ENCODE results near the gene ORM2. TPM values are rescaled to one million over a fixed set of nuclear protein-coding genes. Genes with fewer than 3 reads are reported as not detected.

ORM2 gene
- total and polyA plus RNA-seq, 9 of the 15 experiments (the other 6 are each of a cell fraction or from before 2014, with no cell fraction given): 0.98 TPM; not detected in 8

DNA sequence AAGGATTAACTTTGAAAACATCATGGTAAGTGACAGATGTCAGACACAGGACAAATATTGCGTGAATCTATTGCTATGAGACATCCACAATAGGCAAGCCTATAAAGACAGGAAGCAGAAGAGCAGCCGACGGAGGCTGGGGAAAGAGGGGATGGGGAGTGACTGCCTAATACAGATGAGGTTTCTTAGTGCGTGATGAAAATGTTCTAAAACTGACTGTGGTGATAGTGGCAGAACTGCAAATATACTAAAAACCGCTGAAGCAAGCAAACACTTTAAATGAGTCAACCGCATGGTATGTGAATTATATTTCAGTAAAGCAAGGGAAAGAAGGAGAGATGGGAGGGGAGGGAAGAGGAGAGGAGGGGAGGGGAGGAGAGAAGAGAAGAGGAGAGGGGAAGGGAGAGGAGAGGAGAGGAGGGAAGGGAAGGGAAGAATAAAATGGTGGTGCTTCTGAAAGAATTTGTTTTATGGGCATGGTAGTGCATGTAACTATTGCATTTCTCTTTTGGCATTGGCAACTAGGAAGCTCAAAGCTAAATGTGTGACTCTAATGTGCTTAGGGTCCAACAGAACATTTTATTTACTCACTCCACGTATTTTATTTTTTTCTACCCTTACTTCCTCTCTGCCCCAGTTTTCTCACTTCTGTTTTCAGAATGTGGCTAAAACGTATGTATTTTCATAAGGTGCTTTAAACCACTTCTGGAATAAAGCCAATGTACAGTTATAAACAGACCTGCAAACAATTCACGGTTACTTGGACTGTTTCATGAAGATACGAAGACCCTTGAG lies 36.9 kb downstream of the ORM2 start (continued):
- no peak for TF ChIP-seq ZNF644 (tag; IDR thresholded peaks at IDR 0.05; ENCODE audit: low read depth)
- no peak for TF ChIP-seq MED1 (CRISPR knock-in tag; IDR thresholded peaks at IDR 0.05; ENCODE audit: borderline replicate concordance)
- TF ChIP-seq BRF1 (IDR thresholded peaks at IDR 0.05; ENCODE audit: borderline replicate concordance, extremely low read depth, insufficient read length): no peak

DNA sequence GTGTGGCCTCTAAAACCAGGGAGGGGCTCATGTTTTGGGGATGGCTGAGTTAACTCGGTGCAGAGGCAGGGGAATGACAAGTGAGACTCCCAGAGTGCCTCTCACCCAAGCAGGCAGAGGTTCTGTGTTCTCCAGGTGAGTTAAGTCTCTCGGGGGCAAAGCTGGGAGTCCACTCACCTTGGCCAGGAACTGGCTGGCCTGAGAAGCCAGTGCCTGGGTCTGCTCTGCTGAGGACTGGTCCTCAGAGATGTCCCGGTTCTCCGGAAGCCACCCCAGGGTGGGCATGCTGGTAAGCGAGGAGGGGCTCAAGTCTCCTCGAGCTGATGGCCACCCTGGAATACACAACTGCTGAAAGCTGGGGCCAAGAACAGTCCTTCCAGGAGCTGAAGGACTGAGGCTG lies 37.7 kb downstream of the ORM2 start:
- no peak for FAIRE-seq
- Histone ChIP-seq H2AFZ (ENCODE audit: low read depth, low read length) (no peak overlapping the region), H3K4me3 (no peak overlapping the region), H3K4me2 (ENCODE audit: insufficient read depth, low read length) (no peak overlapping the region), H3K36me3 (ENCODE audit: control insufficient read depth, insufficient read depth, low read length) (0 out of 3 replicates have a peak, but pooled peaks cover 2% of the 10 kb centered on the region), H3K9ac (ENCODE audit: insufficient read depth in 1 of 2, low read depth in 2 of 2, low read length in 2 of 2) (no peak overlapping the region; a peak in 1 of 4 replicates), H3K27me3 (ENCODE audit: control insufficient read depth in 2 of 2, insufficient read depth in 2 of 2, low read length in 2 of 2) (no peaks in the 10 kb centered on the region), H3K27ac (ENCODE audit: extremely low read depth, low read depth, low read length) (no peak overlapping the region), H3K9me1 (ENCODE audit: control insufficient read depth, insufficient read depth, low read length) (no peaks in the 10 kb centered on the region), H3K4me1 (replicated peaks in 1 of 2; ENCODE audit: control insufficient read depth in 2 of 2, insufficient read depth in 2 of 2, low read length in 2 of 2) (peaks cover 0 to 12% of the 10 kb centered on the region in 2 experiments; a peak in 2 of 5 replicates), H4K20me1 (replicated peaks; ENCODE audit: control insufficient read depth, insufficient read depth, low read length) (no peaks in the 10 kb centered on the region), H3K79me2 (ENCODE audit: control insufficient read depth, insufficient read depth, low read length) (no peaks in the 10 kb centered on the region), H3K9me3 (replicated peaks; ENCODE audit: control insufficient read depth, insufficient read depth, low read depth, low read length) (no peaks in the 10 kb centered on the region)
- in situ Hi-C loops (cut with MboI) (no loop called here), intact Hi-C loops (cut with micrococcal nuclease) (no loop called here)
- no peak for ATAC-seq
- ChIA-PET CTCF (ENCODE audit: low intra/inter-chr PET ratio) (no interaction called here), POLR2A (interaction anchor here (0.6 to 1.7 kb wide), 3 partner anchors 14 to 42 kb away, joined by 3 to 11 read pairs (median 3); no protein-coding TSS in a partner anchor)
- WGBS (ENCODE audit: insufficient coverage, low coverage, missing lambda C conversion rate): 55% methylated on average over 4 of the region's 6 CpGs
- DNase-seq (ENCODE audit: extremely low read depth in 1 of 4, low spot score in 3 of 4): no peak
- BruUV-seq (replicated peaks): no TSS peak
- TF ChIP-seq RUNX1 (IDR thresholded peaks at IDR 0.05; ENCODE audit: low read depth): no peak
- TF ChIP-seq, protein P1, sequence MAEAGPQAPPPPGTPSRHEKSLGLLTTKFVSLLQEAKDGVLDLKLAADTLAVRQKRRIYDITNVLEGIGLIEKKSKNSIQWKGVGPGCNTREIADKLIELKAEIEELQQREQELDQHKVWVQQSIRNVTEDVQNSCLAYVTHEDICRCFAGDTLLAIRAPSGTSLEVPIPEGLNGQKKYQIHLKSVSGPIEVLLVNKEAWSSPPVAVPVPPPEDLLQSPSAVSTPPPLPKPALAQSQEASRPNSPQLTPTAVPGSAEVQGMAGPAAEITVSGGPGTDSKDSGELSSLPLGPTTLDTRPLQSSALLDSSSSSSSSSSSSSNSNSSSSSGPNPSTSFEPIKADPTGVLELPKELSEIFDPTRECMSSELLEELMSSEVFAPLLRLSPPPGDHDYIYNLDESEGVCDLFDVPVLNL (CRISPR knock-in tag; IDR thresholded peaks at IDR 0.05; ENCODE audit: low read depth): no peak
- no peak for TF ChIP-seq RFX5 (IDR thresholded peaks at IDR 0.05; ENCODE audit: low read depth, low read length)
- TF ChIP-seq, protein P2, sequence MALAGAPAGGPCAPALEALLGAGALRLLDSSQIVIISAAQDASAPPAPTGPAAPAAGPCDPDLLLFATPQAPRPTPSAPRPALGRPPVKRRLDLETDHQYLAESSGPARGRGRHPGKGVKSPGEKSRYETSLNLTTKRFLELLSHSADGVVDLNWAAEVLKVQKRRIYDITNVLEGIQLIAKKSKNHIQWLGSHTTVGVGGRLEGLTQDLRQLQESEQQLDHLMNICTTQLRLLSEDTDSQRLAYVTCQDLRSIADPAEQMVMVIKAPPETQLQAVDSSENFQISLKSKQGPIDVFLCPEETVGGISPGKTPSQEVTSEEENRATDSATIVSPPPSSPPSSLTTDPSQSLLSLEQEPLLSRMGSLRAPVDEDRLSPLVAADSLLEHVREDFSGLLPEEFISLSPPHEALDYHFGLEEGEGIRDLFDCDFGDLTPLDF (CRISPR knock-in tag; IDR thresholded peaks at IDR 0.05): no peak
- no peak for TF ChIP-seq MIER1 (IDR thresholded peaks at IDR 0.05; ENCODE audit: low read depth)
- TF ChIP-seq MTF1 (CRISPR knock-in tag; IDR thresholded peaks at IDR 0.05; ENCODE audit: borderline replicate concordance): no peak
- TF ChIP-seq SRSF3 (IDR thresholded peaks at IDR 0.05; ENCODE audit: insufficient read depth, low read length): no peak
- TF ChIP-seq ELF1 (tag; IDR thresholded peaks at IDR 0.05): no peak
- no peak for TF ChIP-seq ZNF76 (CRISPR knock-in tag; IDR thresholded peaks at IDR 0.05; ENCODE audit: borderline replicate concordance)
- TF ChIP-seq NR2C2 (CRISPR knock-in tag; IDR thresholded peaks at IDR 0.05): no peak
- TF ChIP-seq NR2C2 (tag; IDR thresholded peaks at IDR 0.05): no peak
- TF ChIP-seq BHLHE40 (IDR thresholded peaks at IDR 0.05; ENCODE audit: low read length): no peak
- no peak for TF ChIP-seq TCF7L2 (IDR thresholded peaks at IDR 0.05; ENCODE audit: low read depth, low read length)
- no peak for TF ChIP-seq EZH2 (IDR thresholded peaks at IDR 0.05; ENCODE audit: borderline replicate concordance, low read depth, low read length)
- no peak for TF ChIP-seq CBFA2T3 (IDR thresholded peaks at IDR 0.05)
- no peak for TF ChIP-seq MED1 (CRISPR knock-in tag; IDR thresholded peaks at IDR 0.05; ENCODE audit: borderline replicate concordance)

Data from K562 (cell line).